ENCODE results near the gene CASP7.

The CASP7 gene

GRCh38 chr10:113693348-113693747, 13.6 kb downstream of the CASP7 start:
- DNase-seq (ENCODE audit: low read depth): no peak
- H3K4me3 ChIP-seq (ENCODE audit: low read depth, low read length): no peak overlapping the region
- TF ChIP-seq CTCF (IDR thresholded peaks at IDR 0.05; ENCODE audit: insufficient read depth, low read depth, low read length, missing control alignments): no peak

GRCh38 chr10:113695691-113696090, 16.0 kb downstream of the CASP7 start:
- TF ChIP-seq CTCF (IDR thresholded peaks at IDR 0.05; ENCODE audit: insufficient read depth, low read depth, low read length, missing control alignments): no peak
- no peak for DNase-seq (ENCODE audit: low read depth)
- H3K4me3 ChIP-seq (ENCODE audit: low read depth, low read length): no peak overlapping the region

GRCh38 chr10:113697595-113697994, 17.9 kb downstream of the CASP7 start:
- H3K4me3 ChIP-seq (ENCODE audit: low read depth, low read length): no peak overlapping the region
- no peak for TF ChIP-seq CTCF (IDR thresholded peaks at IDR 0.05; ENCODE audit: insufficient read depth, low read depth, low read length, missing control alignments)
- no peak for DNase-seq (ENCODE audit: low read depth)

- DNase-seq (ENCODE audit: low read depth): peak; percentile 54
- H3K4me3 ChIP-seq (ENCODE audit: low read depth, low read length): no peak overlapping the region
- peak; percentile 58 for TF ChIP-seq CTCF (IDR thresholded peaks at IDR 0.05; ENCODE audit: insufficient read depth, low read depth, low read length, missing control alignments)
Observed at GRCh38 chr10:113704637-113705343, 25.1 kb downstream of the CASP7 start.

GRCh38 chr10:113705344-113705652, 25.6 kb downstream of the CASP7 start:
- no peak for TF ChIP-seq CTCF (IDR thresholded peaks at IDR 0.05; ENCODE audit: insufficient read depth, low read depth, low read length, missing control alignments)
- DNase-seq (ENCODE audit: low read depth): no peak

GRCh38 chr10:113706623-113707022, 26.9 kb downstream of the CASP7 start:
- no peak for DNase-seq (ENCODE audit: low read depth)
- no peak overlapping the region for H3K4me3 ChIP-seq (ENCODE audit: low read depth, low read length)
- TF ChIP-seq CTCF (IDR thresholded peaks at IDR 0.05; ENCODE audit: insufficient read depth, low read depth, low read length, missing control alignments): no peak

More at GRCh38 chr10:113705344-113705652, 25.6 kb downstream of the CASP7 start:
- H3K4me3 ChIP-seq (ENCODE audit: low read depth, low read length): no peak overlapping the region

- TF ChIP-seq CTCF (IDR thresholded peaks at IDR 0.05; ENCODE audit: insufficient read depth, low read depth, low read length, missing control alignments): no peak
- no peak for DNase-seq (ENCODE audit: low read depth)
- H3K4me3 ChIP-seq (ENCODE audit: low read depth, low read length): no peak overlapping the region
Observed at GRCh38 chr10:113708640-113709039, 28.9 kb downstream of the CASP7 start.

Measured in GM12865 (cell line).